Panc1 (cell line): ENCODE data around the gene MACROD2.

Experiments
- POLR2AphosphoS5 ChIP-seq: IDR thresholded peaks from 2 replicates; pipeline ENCODE4 v1.6.1; 2012; ENCODE audit warnings: mild to moderate bottlenecking, low read depth, low read length, moderate library complexity
- REST ChIP-seq, 2 experiments: IDR thresholded peaks; 2 replicates each; pipeline ENCODE4 v1.6.1; 2011 to 2012; ENCODE audit warnings: low read depth in 2 of 2, control low read depth in 1 of 2, low read length in 1 of 2, mild to moderate bottlenecking in 1 of 2, moderate library complexity in 1 of 2; ENCODE audit not compliant: insufficient read depth in 1 of 2
- TF ChIP-seq, protein P1 (sequence below): fragments of 450-650 bp; IDR thresholded peaks from 2 replicates; pipeline ENCODE4 v1.5.1; 2017; ENCODE audit warnings: mild to moderate bottlenecking

- TF ChIP-seq, protein P1, sequence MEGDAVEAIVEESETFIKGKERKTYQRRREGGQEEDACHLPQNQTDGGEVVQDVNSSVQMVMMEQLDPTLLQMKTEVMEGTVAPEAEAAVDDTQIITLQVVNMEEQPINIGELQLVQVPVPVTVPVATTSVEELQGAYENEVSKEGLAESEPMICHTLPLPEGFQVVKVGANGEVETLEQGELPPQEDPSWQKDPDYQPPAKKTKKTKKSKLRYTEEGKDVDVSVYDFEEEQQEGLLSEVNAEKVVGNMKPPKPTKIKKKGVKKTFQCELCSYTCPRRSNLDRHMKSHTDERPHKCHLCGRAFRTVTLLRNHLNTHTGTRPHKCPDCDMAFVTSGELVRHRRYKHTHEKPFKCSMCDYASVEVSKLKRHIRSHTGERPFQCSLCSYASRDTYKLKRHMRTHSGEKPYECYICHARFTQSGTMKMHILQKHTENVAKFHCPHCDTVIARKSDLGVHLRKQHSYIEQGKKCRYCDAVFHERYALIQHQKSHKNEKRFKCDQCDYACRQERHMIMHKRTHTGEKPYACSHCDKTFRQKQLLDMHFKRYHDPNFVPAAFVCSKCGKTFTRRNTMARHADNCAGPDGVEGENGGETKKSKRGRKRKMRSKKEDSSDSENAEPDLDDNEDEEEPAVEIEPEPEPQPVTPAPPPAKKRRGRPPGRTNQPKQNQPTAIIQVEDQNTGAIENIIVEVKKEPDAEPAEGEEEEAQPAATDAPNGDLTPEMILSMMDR = no peak
- no peak for TF ChIP-seq REST (IDR thresholded peaks at IDR 0.05; ENCODE audit: insufficient read depth in 1 of 2, low read depth in 2 of 2, low read length in 1 of 2)
- TF ChIP-seq POLR2AphosphoS5 = no peak
Measured at GRCh38 chr20:14488212-14488611, 492.9 kb downstream of the MACROD2 start.
